WTC11 (cell line): ENCODE data around the gene HHIPL1. TPM values are rescaled to one million over a fixed set of nuclear protein-coding genes. Genes with fewer than 3 reads are reported as not detected.

Source experiments
- ATF6 ChIP-seq: sonication (generic); formaldehyde crosslinking; IDR thresholded peaks from 2 replicates; pipeline ENCODE4 v1.8.1; 2023; ENCODE audit warnings: mild to moderate bottlenecking, missing genetic modification reagents
- HMGA2 ChIP-seq: fragments of 250-450 bp; sonication (Bioruptor Pico); IDR thresholded peaks from 2 replicates; pipeline ENCODE4 v1.4.0; 2021; ENCODE audit warnings: mild to moderate bottlenecking, moderate library complexity
- IRF2 ChIP-seq: sonication (generic); formaldehyde crosslinking; IDR thresholded peaks from 2 replicates; pipeline ENCODE4 v1.8.0; 2022; ENCODE audit warnings: low read depth, missing genetic modification reagents, borderline replicate concordance
- NFATC4 ChIP-seq: fragments of 250-450 bp; sonication (Bioruptor Pico); IDR thresholded peaks from 2 replicates; pipeline ENCODE4 v1.9.0; 2021; ENCODE audit warnings: mild to moderate bottlenecking
- NFYB ChIP-seq: sonication (generic); formaldehyde crosslinking; conservative IDR thresholded peaks from 2 replicates; pipeline ENCODE4 v1.8.0; 2022; ENCODE audit warnings: low read depth, missing genetic modification reagents
- NR2C2 ChIP-seq: sonication (generic); formaldehyde crosslinking; IDR thresholded peaks from 2 replicates; pipeline ENCODE4 v1.8.0; 2022; ENCODE audit warnings: mild to moderate bottlenecking, missing genetic modification reagents
- RELA ChIP-seq: sonication (generic); formaldehyde crosslinking; IDR thresholded peaks from 2 replicates; pipeline ENCODE4 v1.8.1; 2022; ENCODE audit warnings: missing genetic modification reagents, mild to moderate bottlenecking, borderline replicate concordance
- SOX15 ChIP-seq: fragments of 250-450 bp; sonication (Bioruptor Pico); IDR thresholded peaks from 2 replicates; pipeline ENCODE4 v1.9.0; 2021; ENCODE audit warnings: mild to moderate bottlenecking
- SP1 ChIP-seq: sonication (generic); formaldehyde crosslinking; conservative IDR thresholded peaks from 2 replicates; pipeline ENCODE4 v1.8.1; 2022; ENCODE audit warnings: missing genetic modification reagents
- ZMAT4 ChIP-seq: fragments of 250-450 bp; sonication (Bioruptor Pico); IDR thresholded peaks from 2 replicates; pipeline ENCODE4 v1.9.0; 2021; ENCODE audit warnings: mild to moderate bottlenecking
- total RNA-seq: library from RNA; stranded (reverse); gene quantifications from 3 replicates; pipeline ENCODE4 v1.2.3, GENCODE V29; 2021
- TF ChIP-seq, protein P1 (sequence below): sonication (generic); formaldehyde crosslinking; IDR thresholded peaks from 2 replicates; pipeline ENCODE4 v1.8.0; 2022; ENCODE audit warnings: missing genetic modification reagents
- TF ChIP-seq, protein P2 (sequence below): sonication (generic); formaldehyde crosslinking; IDR thresholded peaks from 2 replicates; pipeline ENCODE4 v1.8.1; 2023; ENCODE audit warnings: mild to moderate bottlenecking, missing genetic modification reagents, borderline replicate concordance
- TF ChIP-seq, protein P3 (sequence below): sonication (generic); formaldehyde crosslinking; IDR thresholded peaks from 2 replicates; pipeline ENCODE4 v1.8.1; 2023; ENCODE audit warnings: mild to moderate bottlenecking, moderate library complexity, missing genetic modification reagents
- TF ChIP-seq, protein P4 (sequence below): sonication (generic); formaldehyde crosslinking; conservative IDR thresholded peaks from 2 replicates; pipeline ENCODE4 v1.8.1; 2022; ENCODE audit warnings: mild to moderate bottlenecking, missing genetic modification reagents
- TF ChIP-seq, protein P5 (sequence below): sonication (generic); formaldehyde crosslinking; IDR thresholded peaks from 2 replicates; pipeline ENCODE4 v1.8.1; 2023; ENCODE audit warnings: mild to moderate bottlenecking, missing genetic modification reagents, moderate library complexity

HHIPL1 gene
- total RNA-seq, 1 experiment from 2014 or later, result 1.5 TPM

- TF ChIP-seq, protein P1, sequence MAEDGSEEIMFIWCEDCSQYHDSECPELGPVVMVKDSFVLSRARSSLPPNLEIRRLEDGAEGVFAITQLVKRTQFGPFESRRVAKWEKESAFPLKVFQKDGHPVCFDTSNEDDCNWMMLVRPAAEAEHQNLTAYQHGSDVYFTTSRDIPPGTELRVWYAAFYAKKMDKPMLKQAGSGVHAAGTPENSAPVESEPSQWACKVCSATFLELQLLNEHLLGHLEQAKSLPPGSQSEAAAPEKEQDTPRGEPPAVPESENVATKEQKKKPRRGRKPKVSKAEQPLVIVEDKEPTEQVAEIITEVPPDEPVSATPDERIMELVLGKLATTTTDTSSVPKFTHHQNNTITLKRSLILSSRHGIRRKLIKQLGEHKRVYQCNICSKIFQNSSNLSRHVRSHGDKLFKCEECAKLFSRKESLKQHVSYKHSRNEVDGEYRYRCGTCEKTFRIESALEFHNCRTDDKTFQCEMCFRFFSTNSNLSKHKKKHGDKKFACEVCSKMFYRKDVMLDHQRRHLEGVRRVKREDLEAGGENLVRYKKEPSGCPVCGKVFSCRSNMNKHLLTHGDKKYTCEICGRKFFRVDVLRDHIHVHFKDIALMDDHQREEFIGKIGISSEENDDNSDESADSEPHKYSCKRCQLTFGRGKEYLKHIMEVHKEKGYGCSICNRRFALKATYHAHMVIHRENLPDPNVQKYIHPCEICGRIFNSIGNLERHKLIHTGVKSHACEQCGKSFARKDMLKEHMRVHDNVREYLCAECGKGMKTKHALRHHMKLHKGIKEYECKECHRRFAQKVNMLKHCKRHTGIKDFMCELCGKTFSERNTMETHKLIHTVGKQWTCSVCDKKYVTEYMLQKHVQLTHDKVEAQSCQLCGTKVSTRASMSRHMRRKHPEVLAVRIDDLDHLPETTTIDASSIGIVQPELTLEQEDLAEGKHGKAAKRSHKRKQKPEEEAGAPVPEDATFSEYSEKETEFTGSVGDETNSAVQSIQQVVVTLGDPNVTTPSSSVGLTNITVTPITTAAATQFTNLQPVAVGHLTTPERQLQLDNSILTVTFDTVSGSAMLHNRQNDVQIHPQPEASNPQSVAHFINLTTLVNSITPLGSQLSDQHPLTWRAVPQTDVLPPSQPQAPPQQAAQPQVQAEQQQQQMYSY (CRISPR knock-in tag), result no peak
- TF ChIP-seq NFATC4 (CRISPR knock-in tag) (no peak), HMGA2 (CRISPR knock-in tag) (no peak), RELA (CRISPR knock-in tag) (no peak), NFYB (CRISPR knock-in tag) (no peak), ZMAT4 (CRISPR knock-in tag) (no peak), SP1 (no peak), NR2C2 (CRISPR knock-in tag) (no peak), SOX15 (CRISPR knock-in tag) (no peak), ATF6 (no peak), IRF2 (CRISPR knock-in tag) (no peak)
- TF ChIP-seq, protein P2, sequence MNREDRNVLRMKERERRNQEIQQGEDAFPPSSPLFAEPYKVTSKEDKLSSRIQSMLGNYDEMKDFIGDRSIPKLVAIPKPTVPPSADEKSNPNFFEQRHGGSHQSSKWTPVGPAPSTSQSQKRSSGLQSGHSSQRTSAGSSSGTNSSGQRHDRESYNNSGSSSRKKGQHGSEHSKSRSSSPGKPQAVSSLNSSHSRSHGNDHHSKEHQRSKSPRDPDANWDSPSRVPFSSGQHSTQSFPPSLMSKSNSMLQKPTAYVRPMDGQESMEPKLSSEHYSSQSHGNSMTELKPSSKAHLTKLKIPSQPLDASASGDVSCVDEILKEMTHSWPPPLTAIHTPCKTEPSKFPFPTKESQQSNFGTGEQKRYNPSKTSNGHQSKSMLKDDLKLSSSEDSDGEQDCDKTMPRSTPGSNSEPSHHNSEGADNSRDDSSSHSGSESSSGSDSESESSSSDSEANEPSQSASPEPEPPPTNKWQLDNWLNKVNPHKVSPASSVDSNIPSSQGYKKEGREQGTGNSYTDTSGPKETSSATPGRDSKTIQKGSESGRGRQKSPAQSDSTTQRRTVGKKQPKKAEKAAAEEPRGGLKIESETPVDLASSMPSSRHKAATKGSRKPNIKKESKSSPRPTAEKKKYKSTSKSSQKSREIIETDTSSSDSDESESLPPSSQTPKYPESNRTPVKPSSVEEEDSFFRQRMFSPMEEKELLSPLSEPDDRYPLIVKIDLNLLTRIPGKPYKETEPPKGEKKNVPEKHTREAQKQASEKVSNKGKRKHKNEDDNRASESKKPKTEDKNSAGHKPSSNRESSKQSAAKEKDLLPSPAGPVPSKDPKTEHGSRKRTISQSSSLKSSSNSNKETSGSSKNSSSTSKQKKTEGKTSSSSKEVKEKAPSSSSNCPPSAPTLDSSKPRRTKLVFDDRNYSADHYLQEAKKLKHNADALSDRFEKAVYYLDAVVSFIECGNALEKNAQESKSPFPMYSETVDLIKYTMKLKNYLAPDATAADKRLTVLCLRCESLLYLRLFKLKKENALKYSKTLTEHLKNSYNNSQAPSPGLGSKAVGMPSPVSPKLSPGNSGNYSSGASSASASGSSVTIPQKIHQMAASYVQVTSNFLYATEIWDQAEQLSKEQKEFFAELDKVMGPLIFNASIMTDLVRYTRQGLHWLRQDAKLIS (CRISPR knock-in tag), result no peak
- TF ChIP-seq, protein P3, sequence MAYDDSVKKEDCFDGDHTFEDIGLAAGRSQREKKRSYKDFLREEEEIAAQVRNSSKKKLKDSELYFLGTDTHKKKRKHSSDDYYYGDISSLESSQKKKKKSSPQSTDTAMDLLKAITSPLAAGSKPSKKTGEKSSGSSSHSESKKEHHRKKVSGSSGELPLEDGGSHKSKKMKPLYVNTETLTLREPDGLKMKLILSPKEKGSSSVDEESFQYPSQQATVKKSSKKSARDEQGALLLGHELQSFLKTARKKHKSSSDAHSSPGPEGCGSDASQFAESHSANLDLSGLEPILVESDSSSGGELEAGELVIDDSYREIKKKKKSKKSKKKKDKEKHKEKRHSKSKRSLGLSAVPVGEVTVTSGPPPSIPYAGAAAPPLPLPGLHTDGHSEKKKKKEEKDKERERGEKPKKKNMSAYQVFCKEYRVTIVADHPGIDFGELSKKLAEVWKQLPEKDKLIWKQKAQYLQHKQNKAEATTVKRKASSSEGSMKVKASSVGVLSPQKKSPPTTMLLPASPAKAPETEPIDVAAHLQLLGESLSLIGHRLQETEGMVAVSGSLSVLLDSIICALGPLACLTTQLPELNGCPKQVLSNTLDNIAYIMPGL, result no peak
- TF ChIP-seq, protein P4, sequence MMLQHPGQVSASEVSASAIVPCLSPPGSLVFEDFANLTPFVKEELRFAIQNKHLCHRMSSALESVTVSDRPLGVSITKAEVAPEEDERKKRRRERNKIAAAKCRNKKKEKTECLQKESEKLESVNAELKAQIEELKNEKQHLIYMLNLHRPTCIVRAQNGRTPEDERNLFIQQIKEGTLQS (CRISPR knock-in tag), result no peak
- TF ChIP-seq, protein P5, sequence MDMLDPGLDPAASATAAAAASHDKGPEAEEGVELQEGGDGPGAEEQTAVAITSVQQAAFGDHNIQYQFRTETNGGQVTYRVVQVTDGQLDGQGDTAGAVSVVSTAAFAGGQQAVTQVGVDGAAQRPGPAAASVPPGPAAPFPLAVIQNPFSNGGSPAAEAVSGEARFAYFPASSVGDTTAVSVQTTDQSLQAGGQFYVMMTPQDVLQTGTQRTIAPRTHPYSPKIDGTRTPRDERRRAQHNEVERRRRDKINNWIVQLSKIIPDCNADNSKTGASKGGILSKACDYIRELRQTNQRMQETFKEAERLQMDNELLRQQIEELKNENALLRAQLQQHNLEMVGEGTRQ (CRISPR knock-in tag), result no peak
Measured at GRCh38 chr14:99624024-99624423, 20.9 kb upstream of the HHIPL1 start (continued).
